Measurements from ENCODE around the gene SLC1A7. TPM values are rescaled to one million over a fixed set of nuclear protein-coding genes. Genes with fewer than 3 reads are reported as not detected.

The SLC1A7 gene
- total RNA-seq, 1 experiment from 2014 or later: not detected

DNA sequence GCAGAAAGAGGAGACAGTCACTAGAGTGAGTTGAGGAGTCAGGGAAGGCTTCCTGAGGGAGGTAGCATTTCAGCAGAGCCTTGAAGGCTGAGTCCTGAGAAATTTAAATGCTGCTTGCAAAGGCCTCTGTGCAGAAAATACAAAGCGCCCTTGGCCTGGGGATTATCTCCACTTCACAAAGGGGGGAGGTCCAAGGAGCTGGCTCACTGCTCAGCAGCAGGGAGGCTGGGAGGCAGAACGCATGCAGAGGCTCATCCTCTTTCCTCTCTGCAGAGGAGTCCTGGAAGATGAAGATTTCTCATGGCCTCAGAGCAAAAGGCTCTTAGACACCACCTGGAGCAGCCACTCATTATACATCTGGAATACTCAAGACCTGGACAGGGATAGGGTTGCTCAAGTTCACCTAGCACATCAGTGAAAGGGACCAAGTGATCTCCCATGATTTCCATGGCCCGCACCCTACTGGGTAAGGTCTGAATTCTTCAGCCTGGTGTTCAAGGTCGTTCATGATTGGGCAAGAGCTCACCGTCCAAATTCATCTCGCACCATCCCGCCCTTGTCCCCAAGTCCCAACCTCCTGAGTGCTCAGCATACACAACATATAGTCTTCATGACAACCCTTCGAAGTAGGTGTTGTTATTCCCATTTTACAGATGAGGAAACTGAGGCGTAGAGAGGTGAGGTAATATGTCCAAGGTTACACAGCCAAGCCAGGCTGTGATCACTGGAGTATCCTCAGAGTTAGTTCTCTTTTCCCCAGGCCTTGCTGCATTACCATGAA, 9.0 kb downstream of the SLC1A7 start:
- ChIA-PET POLR2A (no interaction called here), CTCF (no interaction called here), RAD21 (ENCODE audit: low non-redundant PET in 1 of 2, low total read pairs in 2 of 2, uncharacterized antibody in 2 of 2, unreplicated experiment in 2 of 2) (no interaction called here)
- H2AFZ ChIP-seq (ENCODE audit: low read depth, low read length, poor library complexity, severe bottlenecking): no peak overlapping the region
- no peak overlapping the region for H3K4me3 ChIP-seq (replicated peaks in 1 of 2; ENCODE audit: low read depth in 1 of 2, low read length in 2 of 2)
- ATAC-seq (no peak), DNase-seq (ENCODE audit: low read depth, low spot score) (no peak)
- no peak overlapping the region for H3K27ac ChIP-seq (ENCODE audit: low read depth, low read length)
- no peaks in the 10 kb centered on the region for H3K27me3 ChIP-seq (ENCODE audit: insufficient read depth, low read length)
- no peak overlapping the region for H3K4me2 ChIP-seq (ENCODE audit: low read length)
- H3K36me3 ChIP-seq (ENCODE audit: control insufficient read depth in 1 of 2, insufficient read depth in 2 of 2, low read length in 2 of 2): no peaks in the 10 kb centered on the region
- H3K79me2 ChIP-seq (ENCODE audit: insufficient read depth, low read length): no peaks in the 10 kb centered on the region
- no peaks in the 10 kb centered on the region for H3K9me2 ChIP-seq (ENCODE audit: insufficient read depth)
- H3K9me3 ChIP-seq (ENCODE audit: control insufficient read depth in 1 of 2, insufficient read depth in 1 of 2, low read depth in 1 of 2, low read length in 2 of 2): peaks cover 0 to 7% of the 10 kb centered on the region in 2 experiments; a peak in 1 of 4 replicates
- intact Hi-C loops (cut with micrococcal nuclease): no loop called here
- BruUV-seq (replicated peaks): no TSS peak
- TF ChIP-seq, protein P1, sequence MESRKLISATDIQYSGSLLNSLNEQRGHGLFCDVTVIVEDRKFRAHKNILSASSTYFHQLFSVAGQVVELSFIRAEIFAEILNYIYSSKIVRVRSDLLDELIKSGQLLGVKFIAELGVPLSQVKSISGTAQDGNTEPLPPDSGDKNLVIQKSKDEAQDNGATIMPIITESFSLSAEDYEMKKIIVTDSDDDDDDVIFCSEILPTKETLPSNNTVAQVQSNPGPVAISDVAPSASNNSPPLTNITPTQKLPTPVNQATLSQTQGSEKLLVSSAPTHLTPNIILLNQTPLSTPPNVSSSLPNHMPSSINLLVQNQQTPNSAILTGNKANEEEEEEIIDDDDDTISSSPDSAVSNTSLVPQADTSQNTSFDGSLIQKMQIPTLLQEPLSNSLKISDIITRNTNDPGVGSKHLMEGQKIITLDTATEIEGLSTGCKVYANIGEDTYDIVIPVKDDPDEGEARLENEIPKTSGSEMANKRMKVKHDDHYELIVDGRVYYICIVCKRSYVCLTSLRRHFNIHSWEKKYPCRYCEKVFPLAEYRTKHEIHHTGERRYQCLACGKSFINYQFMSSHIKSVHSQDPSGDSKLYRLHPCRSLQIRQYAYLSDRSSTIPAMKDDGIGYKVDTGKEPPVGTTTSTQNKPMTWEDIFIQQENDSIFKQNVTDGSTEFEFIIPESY (IDR thresholded peaks at IDR 0.05; ENCODE audit: extremely low read depth, insufficient replicate concordance, low read length): no peak
- TF ChIP-seq ATF3 (IDR thresholded peaks at IDR 0.05) (no peak), JUND (IDR thresholded peaks at IDR 0.05) (no peak), POLR2AphosphoS5 (IDR thresholded peaks at IDR 0.05; ENCODE audit: low read depth, low read length) (no peak), REST (IDR thresholded peaks at IDR 0.05; ENCODE audit: low read depth) (no peak), ZFX (IDR thresholded peaks at IDR 0.05) (no peak), EZH2phosphoT487 (IDR thresholded peaks at IDR 0.05; ENCODE audit: borderline replicate concordance) (no peak), ZNF274 (IDR thresholded peaks at IDR 0.05; ENCODE audit: low read depth, low read length) (no peak), EZH2 (IDR thresholded peaks at IDR 0.05) (no peak), TCF7L2 (IDR thresholded peaks at IDR 0.05; ENCODE audit: borderline replicate concordance, extremely low read depth, insufficient read depth, insufficient read length) (no peak)
- TF ChIP-seq, protein P2, sequence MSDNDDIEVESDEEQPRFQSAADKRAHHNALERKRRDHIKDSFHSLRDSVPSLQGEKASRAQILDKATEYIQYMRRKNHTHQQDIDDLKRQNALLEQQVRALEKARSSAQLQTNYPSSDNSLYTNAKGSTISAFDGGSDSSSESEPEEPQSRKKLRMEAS (IDR thresholded peaks at IDR 0.05): no peak
- H4K20me1 ChIP-seq (ENCODE audit: insufficient read depth): no peaks in the 10 kb centered on the region
- H3K9ac ChIP-seq (ENCODE audit: low read length): no peak overlapping the region
- no peaks in the 10 kb centered on the region for H3K4me1 ChIP-seq (ENCODE audit: control insufficient read depth in 1 of 2, insufficient read depth in 2 of 2, low read length in 2 of 2)

Measured in HCT116 (cell line).